H9 (cell line): ENCODE results near the gene SPATA25. TPM values are rescaled to one million over a fixed set of nuclear protein-coding genes. Genes with fewer than 3 reads are reported as not detected.

ENCODE experiments used
- DNase-seq: peaks from one replicate; pipeline ENCODE4 v3.0.0-alpha.2; 2017
- H2AFZ ChIP-seq: one replicate; pipeline ENCODE4 v1.6.1; 2013; ENCODE audit warnings: mild to moderate bottlenecking, low read length, control low read depth, moderate library complexity
- H2AK5ac ChIP-seq: 2 replicates; pipeline ENCODE4 v1.6.1; 2013; ENCODE audit warnings: low read length, control low read depth, mixed read lengths; ENCODE audit not compliant: insufficient read length
- H2BK120ac ChIP-seq: one replicate; pipeline ENCODE4 v1.6.1; 2013; ENCODE audit warnings: low read depth, mild to moderate bottlenecking, low read length, control low read depth, inconsistent platforms; ENCODE audit not compliant: poor library complexity, severe bottlenecking
- H2BK12ac ChIP-seq: 2 replicates; pipeline ENCODE4 v1.6.1; 2013; ENCODE audit warnings: low read length, control low read depth, mixed read lengths, low read depth; ENCODE audit not compliant: insufficient read length
- H2BK15ac ChIP-seq: 2 replicates; pipeline ENCODE4 v1.6.1; 2013; ENCODE audit warnings: low read depth, low read length, control low read depth
- H2BK20ac ChIP-seq: one replicate; pipeline ENCODE4 v1.6.1; 2013; ENCODE audit warnings: low read depth, mild to moderate bottlenecking, low read length, control low read depth, inconsistent platforms; ENCODE audit not compliant: poor library complexity, severe bottlenecking
- H2BK5ac ChIP-seq: 2 replicates; pipeline ENCODE4 v1.6.1; 2013; ENCODE audit warnings: low read length, control low read depth, mixed read lengths; ENCODE audit not compliant: insufficient read length
- H3K14ac ChIP-seq: 2 replicates; pipeline ENCODE4 v1.6.1; 2013; ENCODE audit warnings: low read length, control low read depth; ENCODE audit not compliant: insufficient read depth
- H3K18ac ChIP-seq: 2 replicates; pipeline ENCODE4 v1.6.1; 2013; ENCODE audit warnings: low read depth, mild to moderate bottlenecking, mixed read lengths, low read length, control low read depth; ENCODE audit not compliant: insufficient read length
- H3K23ac ChIP-seq: 2 replicates; pipeline ENCODE4 v1.6.1; 2013; ENCODE audit warnings: low read length, control low read depth, mixed read lengths, low read depth; ENCODE audit not compliant: insufficient read length
- H3K23me2 ChIP-seq: 2 replicates; pipeline ENCODE4 v1.6.1; 2013; ENCODE audit warnings: low read depth, mild to moderate bottlenecking, mixed read lengths, low read length, control low read depth; ENCODE audit not compliant: insufficient read length, poor library complexity, severe bottlenecking
- H3K27ac ChIP-seq: 2 replicates; pipeline ENCODE4 v1.5.1; 2013; ENCODE audit warnings: low read length, control low read depth, mixed read lengths, low read depth; ENCODE audit not compliant: insufficient read length
- H3K27me3 ChIP-seq: 2 replicates; pipeline ENCODE4 v1.6.1; 2013; ENCODE audit warnings: low read length, control low read depth, inconsistent platforms; ENCODE audit not compliant: insufficient read depth
- H3K4ac ChIP-seq: 2 replicates; pipeline ENCODE4 v1.6.1; 2013; ENCODE audit warnings: low read depth, mild to moderate bottlenecking, control low read depth, inconsistent platforms, low read length, moderate library complexity
- H3K4me1 ChIP-seq: 2 replicates; pipeline ENCODE4 v1.6.1; 2013; ENCODE audit warnings: low read length, control low read depth, inconsistent platforms; ENCODE audit not compliant: insufficient read depth
- H3K4me2 ChIP-seq: 2 replicates; pipeline ENCODE4 v1.6.1; 2013; ENCODE audit warnings: low read length, control low read depth, mixed read lengths; ENCODE audit not compliant: insufficient read length, insufficient read depth
- H3K56ac ChIP-seq: 2 replicates; pipeline ENCODE4 v1.6.1; 2013; ENCODE audit warnings: low read depth, mild to moderate bottlenecking, mixed read lengths, low read length, control low read depth; ENCODE audit not compliant: insufficient read length
- H3K79me1 ChIP-seq: 2 replicates; pipeline ENCODE4 v1.6.1; 2013; ENCODE audit warnings: low read depth, mild to moderate bottlenecking, moderate library complexity, low read length, control low read depth, inconsistent platforms; ENCODE audit not compliant: insufficient read depth, poor library complexity, severe bottlenecking
- H3K79me2 ChIP-seq: 2 replicates; pipeline ENCODE4 v1.6.1; 2013; ENCODE audit warnings: low read length, control low read depth, inconsistent platforms; ENCODE audit not compliant: insufficient read depth
- H3K9ac ChIP-seq: 2 replicates; pipeline ENCODE4 v1.6.1; 2013; ENCODE audit warnings: low read length, control low read depth, mixed read lengths; ENCODE audit not compliant: insufficient read length; ENCODE audit errors: extremely low read depth
- H3K9me3 ChIP-seq: one replicate; pipeline ENCODE4 v1.6.1; 2013; ENCODE audit warnings: low read depth, low read length, inconsistent platforms; ENCODE audit not compliant: control insufficient read depth
- H3T11ph ChIP-seq: one replicate; pipeline ENCODE4 v1.6.1; 2013; ENCODE audit warnings: mild to moderate bottlenecking, low read length, control low read depth, inconsistent platforms
- H4K20me1 ChIP-seq: one replicate; pipeline ENCODE4 v1.6.1; 2013; ENCODE audit not compliant: control insufficient read depth, insufficient read length, insufficient read depth
- H4K5ac ChIP-seq: 2 replicates; pipeline ENCODE4 v1.6.1; 2013; ENCODE audit warnings: low read depth, mild to moderate bottlenecking, mixed read lengths, low read length, control low read depth; ENCODE audit not compliant: insufficient read length
- H4K8ac ChIP-seq: replicated peaks from 2 replicates; pipeline ENCODE4 v1.6.1; 2013; ENCODE audit warnings: low read length, control low read depth, mixed read lengths, low read depth; ENCODE audit not compliant: insufficient read length
- H4K91ac ChIP-seq: 2 replicates; pipeline ENCODE4 v1.6.1; 2013; ENCODE audit warnings: low read depth, mild to moderate bottlenecking, moderate library complexity, mixed read lengths, low read length, control low read depth; ENCODE audit not compliant: insufficient read length
- H3K27ac Mint-ChIP-seq, 3 experiments: 2 replicates in 2 of 3; 3 replicates in 1 of 3; pipeline ENCODE4 v1.8.0; 2020 to 2021; ENCODE audit warnings: mixed read lengths in 3 of 3, mild to moderate bottlenecking in 1 of 3, moderate library complexity in 1 of 3
- H3K27me3 Mint-ChIP-seq: 2 replicates; pipeline ENCODE4 v1.8.0; 2021; ENCODE audit warnings: low read depth, mild to moderate bottlenecking, moderate library complexity, mixed read lengths
- H3K36me3 Mint-ChIP-seq, 3 experiments: 2 replicates in 2 of 3; 3 replicates in 1 of 3; pipeline ENCODE4 v1.8.0; 2020 to 2021; ENCODE audit warnings: low read depth in 3 of 3, mixed read lengths in 3 of 3; ENCODE audit not compliant: insufficient read depth in 1 of 3
- H3K4me1 Mint-ChIP-seq, 2 experiments: 2 replicates each; pipeline ENCODE4 v1.8.0; 2020; ENCODE audit warnings: mixed read lengths in 2 of 2
- H3K4me3 Mint-ChIP-seq, 2 experiments: 2 replicates in 1 of 2; 3 replicates in 1 of 2; pipeline ENCODE4 v1.8.0; 2020 to 2021; ENCODE audit warnings: mild to moderate bottlenecking in 2 of 2, mixed read lengths in 2 of 2, moderate library complexity in 1 of 2
- H3K9me3 Mint-ChIP-seq, 2 experiments: 2 replicates in 1 of 2; 3 replicates in 1 of 2; pipeline ENCODE4 v1.8.0; 2020; ENCODE audit warnings: mild to moderate bottlenecking in 2 of 2, mixed read lengths in 2 of 2, moderate library complexity in 1 of 2
- CTCF ChIP-seq: fragments of 200-600 bp; sonication (generic); conservative IDR thresholded peaks from 3 replicates; pipeline ENCODE4 v1.8.0; 2021; ENCODE audit warnings: antibody characterized with exemption, mild to moderate bottlenecking
- WGBS: extraction: QIAGEN DNeasy Blood & Tissue Kit; methylation state at CpG from one replicate; pipeline ENCODE4 v1.1.7; 2013; ENCODE audit warnings: missing lambda C conversion rate, low lambda C conversion rate, mixed read lengths; ENCODE audit not compliant: insufficient read length; ENCODE audit errors: extremely low coverage; 5-methylcytosine and 5-hydroxymethylcytosine counted together
- total RNA-seq: library from RNA; stranded (reverse); gene quantifications from 2 replicates; pipeline ENCODE4 v1.2.1, GENCODE V29; 2021

SPATA25 gene
- total RNA-seq, 1 experiment from 2014 or later, result 2.4 TPM

DNA sequence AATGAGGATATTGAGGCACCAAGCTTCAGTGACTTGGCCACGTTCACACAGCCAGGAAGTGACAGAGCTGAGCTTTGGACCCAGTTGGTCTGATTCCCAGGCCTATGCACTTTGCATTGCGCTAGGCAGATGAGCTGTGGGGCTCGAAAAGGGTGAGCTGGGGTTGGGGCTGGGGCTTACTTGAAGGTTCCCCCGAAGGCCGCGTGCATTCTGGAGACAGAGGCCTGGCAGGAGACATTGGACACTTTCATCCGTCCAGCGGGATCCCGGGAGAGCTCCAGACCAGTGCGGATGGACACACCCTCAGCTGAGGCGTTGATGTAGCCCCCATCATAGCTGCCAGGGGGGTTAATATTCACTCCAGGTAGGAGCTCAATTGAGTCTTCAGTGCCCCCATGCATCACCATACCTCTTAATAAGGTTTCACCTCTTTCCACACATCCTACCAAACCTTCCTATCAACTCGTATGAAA, 21.9 kb upstream of the SPATA25 start:
- Mint-ChIP-seq H3K27me3 (no peaks in the 10 kb centered on the region), H3K4me1 (peaks cover 13 to 22% of the 10 kb centered on the region in 2 experiments), H3K36me3 (peaks cover 40 to 44% (median 42%) of the 10 kb centered on the region in 3 experiments; a peak in 6 of 7 replicates), H3K27ac (no peak overlapping the region), H3K4me3 (peak overlapping the region in 1 of 2 experiments; percentile 92; a peak in 1 of 5 replicates), H3K9me3 (no peaks in the 10 kb centered on the region)
- Histone ChIP-seq H3K27ac (no peak overlapping the region), H3K4me2 (no peak overlapping the region), H4K91ac (no peak overlapping the region), H3K23me2 (peaks cover 16% of the 10 kb centered on the region), H3K14ac (no peak overlapping the region), H3K9me3 (no peaks in the 10 kb centered on the region), H3K18ac (no peak overlapping the region), H3K4me1 (no peaks in the 10 kb centered on the region), H4K5ac (no peak overlapping the region), H2AFZ (no peak overlapping the region), H3K79me1 (no peaks in the 10 kb centered on the region), H4K20me1 (no peaks in the 10 kb centered on the region), H4K8ac (no peak overlapping the region), H3K23ac (no peak overlapping the region), H3T11ph (no peak overlapping the region), H2BK12ac (no peak overlapping the region), H3K9ac (no peak overlapping the region), H2BK15ac (no peak overlapping the region), H3K56ac (no peak overlapping the region), H2BK20ac (no peak overlapping the region), H3K4ac (no peak overlapping the region), H2AK5ac (no peak overlapping the region), H3K79me2 (no peaks in the 10 kb centered on the region), H2BK120ac (no peak overlapping the region), H3K27me3 (no peaks in the 10 kb centered on the region), H2BK5ac (no peak overlapping the region)
- WGBS, result no CpG with 5 or more reads among the region's 12 CpGs
- TF ChIP-seq CTCF, result no peak
- DNase-seq, result no peak
